Right ventricle myocardium superior (tissue), 1 donor: ENCODE results near the gene SCARB1. TPM values are rescaled to one million over a fixed set of nuclear protein-coding genes. Genes with fewer than 3 reads are reported as not detected.

Experiments
- ATAC-seq: fragments of 200-7000 bp; cut with Tn5 transposase; one replicate; pipeline ENCODE4 v1.9.1; 2020; ENCODE audit warnings: mild to moderate bottlenecking; ENCODE audit not compliant: poor library complexity
- DNase-seq: peaks from one replicate; pipeline ENCODE4 v3.0.0-alpha.2; 2020
- intact Hi-C: fragments of 100-400 bp; cut with DNase I; formaldehyde crosslinking; loops from one replicate; pipeline ENCODE4 v1.11.2; 2022
- total RNA-seq: library from RNA; stranded (reverse); fragmentation: NEBNext Ultra II Directional; extraction: Animal tissue kit (Norgen Biotek cat#: 25700); gene quantifications from one replicate; pipeline ENCODE4 v1.2.1, GENCODE V29; 2021
- donor health status: DM: no; HTN: yes; CAD: no; lungs with severe emphysema.

Gene SCARB1
- total RNA-seq, 1 donor from 2014 or later, result 12.7 TPM

DNA sequence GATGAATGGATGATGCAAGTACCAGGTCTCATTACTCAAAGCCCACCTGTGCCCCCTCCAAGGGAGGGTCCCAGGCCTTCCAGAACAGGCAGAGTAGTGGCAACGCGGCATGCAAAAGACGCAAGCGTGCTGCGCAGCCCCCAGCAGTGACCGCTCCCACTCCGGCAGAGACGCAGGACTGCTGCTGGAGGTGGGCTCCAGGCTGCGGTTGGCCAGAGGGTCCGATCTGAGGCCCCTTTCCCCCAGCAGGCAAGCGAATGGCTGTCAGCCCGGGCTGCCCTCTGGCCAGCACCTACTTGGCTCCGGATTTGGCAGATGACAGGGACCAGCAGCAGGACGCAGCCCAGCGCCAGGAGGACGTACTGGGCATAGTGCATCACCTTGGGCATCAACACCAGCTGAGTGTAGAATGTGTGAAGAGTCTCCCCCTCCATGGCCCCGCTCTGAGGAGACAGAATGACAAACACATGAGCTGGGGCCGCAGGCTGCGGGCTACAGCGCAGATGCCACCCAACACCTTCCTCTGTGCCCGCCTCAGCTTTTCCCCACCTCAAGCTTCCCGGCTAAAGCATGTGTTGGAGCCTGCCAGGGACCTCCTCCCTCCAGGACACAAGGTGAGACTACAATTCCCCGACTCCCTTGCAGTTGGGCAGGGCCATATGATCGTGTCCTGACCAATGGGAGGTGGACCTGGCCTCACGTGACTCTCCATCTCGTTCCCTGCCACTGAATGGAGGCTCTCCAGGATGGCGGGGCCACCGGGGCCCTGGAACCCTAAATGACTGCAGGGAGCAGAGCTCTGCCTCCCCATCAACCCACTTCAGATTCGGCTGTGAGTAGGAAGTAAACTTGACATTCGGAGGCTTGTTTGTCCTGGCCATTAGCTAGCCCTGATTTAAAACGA, 77.4 kb downstream of the SCARB1 start:
- ATAC-seq (peak; percentile 97), DNase-seq (peak; percentile 91)
- intact Hi-C loops, result no loop called here

DNA sequence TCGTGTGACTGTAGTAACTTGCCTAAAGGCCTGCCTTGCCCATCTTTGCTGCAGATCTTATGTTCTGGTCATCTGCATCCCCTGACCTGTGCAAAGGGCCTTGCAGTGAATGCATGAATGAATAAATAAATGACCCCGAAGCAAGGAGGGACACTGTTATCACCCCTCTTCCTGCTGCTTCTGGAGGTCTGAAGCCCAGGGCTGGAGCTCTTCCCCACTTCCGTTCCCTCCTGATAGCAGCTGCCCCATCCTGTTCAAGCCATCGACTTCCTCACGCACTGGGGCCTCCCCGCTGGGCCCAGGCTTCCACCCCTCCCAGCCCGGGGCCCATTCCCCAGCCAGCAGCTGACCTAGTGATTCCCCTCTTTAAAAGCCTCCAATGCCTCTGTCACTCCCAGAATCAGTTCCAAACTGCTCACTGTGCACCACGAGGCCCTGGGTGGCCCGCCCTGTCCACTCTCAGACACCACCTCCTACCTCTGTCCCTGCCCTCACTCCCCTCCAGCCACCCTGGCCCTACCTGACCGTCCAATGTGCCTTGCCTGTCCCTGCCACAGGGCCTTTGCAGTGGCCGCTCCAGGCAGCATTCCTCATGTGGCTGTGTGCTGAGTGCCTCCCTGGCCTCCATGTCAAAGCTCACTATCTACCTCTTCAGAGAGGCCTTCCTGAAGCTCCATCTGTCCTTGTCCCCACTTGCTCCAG, 78.6 kb downstream of the SCARB1 start:
- DNase-seq, result no peak
- no peak for ATAC-seq
- intact Hi-C loops, result no loop called here

DNA sequence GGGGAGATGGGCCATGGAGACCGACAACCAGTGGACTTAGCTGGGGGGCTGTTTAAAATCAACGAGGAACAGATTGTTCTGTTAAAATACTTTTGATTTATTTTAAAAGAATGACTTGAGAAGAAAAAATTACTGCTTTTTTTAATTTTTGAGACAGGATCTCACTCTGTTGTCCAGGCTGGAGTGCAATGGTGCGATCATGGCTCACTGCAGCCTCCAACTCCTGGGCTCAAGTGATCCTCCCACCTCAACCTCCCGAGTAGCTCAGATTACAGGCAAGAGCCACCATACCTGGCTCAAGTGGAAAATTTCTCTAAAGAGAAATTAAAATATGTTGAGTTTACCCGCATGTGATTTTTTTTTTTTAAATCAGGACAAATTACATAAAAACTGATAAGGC, 80.6 kb downstream of the SCARB1 start:
- intact Hi-C loops, result no loop called here
- DNase-seq (no peak), ATAC-seq (no peak)

DNA sequence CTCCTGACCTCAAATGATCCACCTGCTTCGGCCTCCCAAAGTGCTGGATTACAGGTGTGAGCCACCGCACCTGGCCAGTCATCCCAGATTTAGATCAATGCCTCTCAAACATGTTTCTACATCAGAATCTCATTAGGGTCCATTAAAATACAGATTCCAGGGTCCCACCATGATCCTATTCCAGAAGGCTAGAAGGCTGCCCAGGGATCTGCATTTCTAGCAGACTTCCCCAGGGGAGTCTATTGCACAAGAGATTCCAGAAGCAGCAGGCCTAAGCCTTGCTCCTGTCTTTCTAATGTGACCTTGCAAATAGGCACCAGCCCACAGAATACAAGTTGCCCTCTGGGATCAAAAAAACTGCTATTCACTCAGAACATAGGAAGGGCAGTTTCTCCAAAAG, 81.5 kb downstream of the SCARB1 start:
- no peak for ATAC-seq
- intact Hi-C loops, result no loop called here
- DNase-seq, result no peak

DNA sequence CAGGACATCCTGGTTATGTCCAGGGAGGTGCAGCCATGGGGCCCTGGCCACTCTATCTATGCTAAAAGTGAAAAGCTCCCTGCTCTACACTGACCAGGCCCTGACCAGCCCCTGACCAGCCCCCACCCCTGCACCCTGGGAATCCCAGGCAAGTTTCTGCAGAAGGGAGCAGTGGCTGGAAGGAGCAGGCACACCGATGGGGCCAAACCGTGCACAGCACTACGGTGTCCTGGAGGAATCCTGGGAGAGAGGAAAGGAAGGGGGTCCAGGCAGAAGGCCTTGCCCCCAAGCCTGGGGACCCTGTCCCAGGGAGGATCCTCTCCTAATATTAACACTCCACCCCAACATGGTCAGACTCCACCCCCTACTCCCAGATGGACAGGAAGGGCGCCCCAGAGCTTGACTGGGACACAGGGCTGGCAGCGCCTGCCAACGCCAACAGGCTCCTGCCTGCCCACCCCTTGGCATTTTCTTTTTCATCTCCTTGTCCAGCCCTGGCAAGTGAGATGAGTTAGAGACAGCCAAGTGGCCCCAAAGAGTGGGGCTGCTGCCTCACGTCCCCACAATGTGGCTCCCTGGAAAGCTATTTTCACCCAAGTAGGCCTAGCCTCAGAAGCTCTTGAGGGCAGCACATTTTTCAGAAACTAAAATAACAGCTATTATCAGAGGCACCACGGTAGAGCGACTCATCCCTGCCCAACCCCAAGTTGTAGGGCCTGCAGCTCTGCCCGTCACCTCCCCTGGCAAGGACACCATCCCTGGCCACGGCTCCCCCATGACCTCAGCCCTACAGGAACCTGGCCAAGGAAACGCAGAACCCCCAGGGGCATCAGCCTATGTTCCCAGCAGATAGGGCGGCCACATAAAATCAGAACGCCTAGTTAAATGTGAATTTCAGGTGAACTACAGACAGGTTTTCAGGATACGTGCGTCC, 82.6 kb downstream of the SCARB1 start:
- intact Hi-C loops, result no loop called here
- DNase-seq (no peak), ATAC-seq (peak; percentile 35)

DNA sequence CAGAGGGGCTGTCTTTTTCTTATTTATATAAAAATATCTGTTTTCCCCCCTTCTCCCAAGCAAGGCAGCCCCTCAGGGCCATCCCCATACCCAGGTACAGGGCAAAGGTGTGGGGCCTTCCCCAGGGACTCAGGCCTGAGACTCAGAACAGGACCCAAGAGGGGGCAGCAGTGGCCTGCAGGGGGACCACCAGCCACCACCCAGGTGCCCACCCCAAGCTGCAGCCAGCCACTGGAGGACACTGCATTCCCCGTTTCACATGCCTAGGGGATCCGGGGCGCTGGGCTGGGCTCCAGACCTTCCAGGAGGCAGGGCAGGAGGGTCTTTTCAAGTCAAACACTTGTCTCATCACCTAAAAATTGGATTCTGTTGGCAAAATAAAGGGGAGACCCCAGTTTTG, 83.3 kb downstream of the SCARB1 start:
- DNase-seq (no peak), ATAC-seq (no peak)
- intact Hi-C loops, result no loop called here

DNA sequence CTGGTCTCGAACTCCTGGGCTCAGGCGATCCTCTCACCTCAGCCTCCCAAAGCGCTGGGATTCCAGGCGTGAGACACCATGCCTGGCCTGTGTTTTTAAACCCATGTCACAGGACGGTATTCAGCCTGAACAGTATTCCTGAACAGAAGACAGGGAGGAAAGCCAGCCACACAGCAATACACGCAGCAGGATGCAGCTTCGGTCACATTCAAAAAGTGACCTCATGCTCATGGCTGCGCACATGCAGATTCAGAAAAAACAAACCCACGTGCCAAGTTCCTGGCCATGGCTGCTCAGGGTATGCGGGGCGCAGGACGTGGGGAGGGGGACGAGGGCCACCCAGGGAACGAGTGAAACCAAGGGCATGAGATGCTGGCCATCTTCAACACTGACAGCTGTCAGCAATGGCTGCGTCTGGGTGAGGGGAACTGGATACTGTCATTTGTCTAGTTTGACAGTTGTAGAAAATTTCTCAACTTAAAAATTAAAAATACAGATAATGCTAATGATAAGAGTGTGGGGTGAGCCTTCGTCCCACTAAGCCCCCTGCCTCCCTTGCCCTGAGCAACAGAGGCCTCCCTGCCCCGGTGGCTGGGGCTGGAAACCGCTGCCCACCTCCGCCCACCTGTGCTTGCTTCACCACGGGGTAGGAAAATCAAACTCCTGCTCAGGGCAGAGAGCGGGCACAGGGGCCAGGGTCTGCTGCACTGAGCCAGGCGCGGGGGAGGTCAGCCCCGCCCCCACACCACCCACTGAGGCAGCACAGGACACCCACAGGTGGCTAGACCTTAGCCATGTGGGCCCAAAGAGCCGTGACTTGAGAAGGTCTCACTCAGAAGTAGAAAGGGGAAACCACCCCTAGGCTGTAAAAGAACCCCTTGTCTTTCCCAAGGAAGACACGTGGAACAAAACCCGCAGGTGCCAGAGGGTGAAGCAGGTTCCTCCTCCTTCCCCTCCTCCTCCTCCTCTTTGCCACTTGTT, 84.2 kb downstream of the SCARB1 start:
- DNase-seq, result no peak

DNA sequence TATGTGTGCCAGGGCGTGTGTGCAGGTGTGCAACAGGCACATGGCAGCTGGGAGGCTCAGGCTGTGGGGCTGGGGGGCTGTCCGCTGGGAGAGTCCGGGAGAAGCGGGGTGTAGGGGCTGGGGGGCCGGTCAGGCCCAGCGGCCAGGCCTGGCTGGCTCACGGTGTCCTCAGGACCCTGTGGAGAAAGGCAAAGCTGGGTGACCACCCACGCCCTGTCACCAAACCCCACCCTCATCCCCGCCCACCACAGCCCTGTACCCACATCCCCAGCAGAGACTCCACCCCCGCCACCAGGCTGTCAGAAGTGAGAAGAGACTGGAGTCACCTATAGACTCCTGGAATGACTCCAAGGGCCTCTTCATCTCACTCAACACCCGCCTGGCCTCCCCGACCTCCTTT, 85.3 kb downstream of the SCARB1 start:
- no peak for ATAC-seq
- intact Hi-C loops, result no loop called here

More for the DNA sequence above, 84.2 kb downstream of the SCARB1 start:
- peak; percentile 15 for ATAC-seq
- intact Hi-C loops, result no loop called here

DNA sequence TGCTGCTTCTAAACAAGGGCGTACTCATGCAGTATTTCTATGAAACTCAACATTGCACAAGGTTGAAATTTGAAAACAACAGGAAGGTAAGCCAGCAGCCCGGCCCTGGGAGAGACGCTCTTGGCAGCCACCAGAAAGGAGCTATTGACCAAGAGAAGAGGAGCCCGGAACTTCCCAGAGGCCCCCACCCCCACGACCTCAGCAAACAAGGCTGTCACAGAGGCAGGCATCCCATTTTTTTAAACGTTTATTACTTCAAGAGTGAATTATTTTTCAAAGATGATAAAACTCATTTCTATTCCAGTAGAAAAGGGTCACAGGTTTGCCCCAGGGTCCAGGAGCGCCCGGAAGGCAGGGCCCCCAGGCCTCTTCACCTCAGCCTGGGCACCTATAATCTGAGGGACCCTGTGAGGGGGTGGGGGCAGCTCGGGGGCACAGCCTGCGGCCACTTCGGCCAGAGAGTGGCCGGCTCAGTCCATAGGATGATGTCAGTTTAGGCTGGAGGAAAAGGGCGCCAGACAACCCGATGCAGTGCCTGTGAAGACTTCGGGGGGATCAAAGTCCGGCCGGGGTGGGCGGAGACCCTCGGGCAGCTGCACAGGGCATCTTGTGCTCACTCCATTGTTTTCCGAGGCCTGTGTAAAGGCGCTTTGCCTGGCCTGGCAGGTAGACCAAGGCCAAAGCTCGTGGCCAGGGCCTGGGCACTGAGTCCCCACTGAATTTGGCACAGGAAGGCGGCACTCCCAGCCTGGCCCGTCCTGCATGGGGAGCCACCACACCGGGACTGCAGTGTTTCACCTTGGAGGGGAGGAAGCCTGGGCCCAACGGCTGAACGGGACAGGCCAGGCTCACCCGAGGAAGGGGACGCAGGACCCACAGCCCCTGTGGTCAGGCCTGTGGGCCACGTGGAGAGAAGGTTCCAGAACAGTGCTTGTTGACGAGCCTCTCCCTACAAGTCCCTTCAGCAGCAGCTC, 86.0 kb downstream of the SCARB1 start:
- no peak for DNase-seq
- intact Hi-C loops, result no loop called here
- ATAC-seq, result no peak

More for the DNA sequence above, 85.3 kb downstream of the SCARB1 start:
- DNase-seq, result no peak

DNA sequence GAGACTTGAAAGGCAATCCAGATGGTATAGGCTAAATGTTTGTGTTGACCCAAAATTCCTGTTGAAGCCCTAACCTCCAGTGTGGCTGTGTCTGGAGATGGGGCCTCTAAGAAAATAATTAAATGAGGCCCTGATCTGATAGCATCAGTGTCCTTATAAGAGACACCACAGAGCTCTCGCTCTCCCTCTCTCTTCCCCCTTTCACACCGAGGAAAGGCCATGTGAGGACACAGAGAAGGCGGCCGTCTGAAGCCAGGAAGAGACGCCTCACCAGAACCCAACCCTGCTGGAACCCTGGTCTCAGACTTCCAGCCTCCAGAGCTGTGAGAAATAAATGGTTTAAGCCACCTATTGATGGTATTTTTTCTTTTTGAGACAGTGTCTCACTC, 87.5 kb downstream of the SCARB1 start:
- intact Hi-C loops, result no loop called here
- ATAC-seq (no peak), DNase-seq (no peak)

DNA sequence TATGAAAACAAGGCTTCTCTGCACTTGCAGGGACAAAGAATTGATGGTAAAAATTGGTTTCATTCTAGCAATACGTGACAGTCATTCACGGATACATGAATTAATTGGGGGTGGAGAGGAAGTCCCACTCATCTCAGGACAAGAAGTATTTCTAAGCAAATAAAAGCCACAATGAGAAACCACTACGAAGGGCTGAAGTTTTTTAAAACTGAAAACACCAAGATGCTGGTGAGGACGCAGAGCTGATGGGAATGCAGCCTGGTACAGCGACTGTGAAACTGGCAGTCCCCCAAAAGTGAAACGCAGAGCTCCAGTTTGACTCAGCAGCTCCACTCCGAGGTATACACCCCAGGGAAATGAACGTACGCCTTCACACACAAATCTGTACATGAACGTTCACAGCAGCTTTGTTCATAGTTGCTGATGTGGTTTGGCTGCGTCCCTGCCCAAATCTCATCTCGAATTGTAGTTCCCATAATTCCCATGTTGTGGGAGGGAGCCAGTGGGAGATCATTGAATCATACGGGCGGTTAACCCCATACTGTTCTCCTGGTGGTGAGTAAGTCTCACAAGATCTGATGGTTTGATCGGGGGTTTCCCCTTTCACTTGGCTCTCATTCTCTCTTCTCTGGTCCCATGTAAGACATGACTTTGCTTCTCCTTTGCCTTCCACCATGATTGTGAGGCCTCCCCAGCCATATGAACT, 89.0 kb downstream of the SCARB1 start:
- DNase-seq (no peak), ATAC-seq (peak; percentile 19)
- intact Hi-C loops, result loop anchor here (5.0 kb wide), 1 partner anchor 722 kb away; no protein-coding TSS in a partner anchor

DNA sequence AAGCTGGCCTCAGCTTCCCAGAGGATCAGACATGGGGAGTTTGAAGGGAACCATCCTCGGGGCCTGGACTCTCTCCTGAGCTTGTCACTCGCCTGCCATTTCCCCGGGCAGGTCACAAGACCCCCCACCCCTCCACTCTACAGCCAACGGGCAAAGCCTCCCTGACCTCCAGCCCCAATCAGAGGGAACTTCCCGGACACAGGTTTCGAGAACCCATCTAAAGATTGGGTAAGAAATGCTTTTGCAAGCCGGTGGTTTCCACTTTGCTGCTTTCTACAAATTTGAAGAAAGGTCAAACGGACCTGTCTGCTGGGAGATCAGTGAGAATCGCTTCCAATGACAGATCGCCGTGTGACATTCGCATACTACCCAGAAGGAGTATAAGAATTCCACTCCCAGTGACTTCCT, 89.6 kb downstream of the SCARB1 start:
- intact Hi-C loops, result loop anchor here (5.0 kb wide), 1 partner anchor 722 kb away; no protein-coding TSS in a partner anchor
- DNase-seq, result no peak
- no peak for ATAC-seq

DNA sequence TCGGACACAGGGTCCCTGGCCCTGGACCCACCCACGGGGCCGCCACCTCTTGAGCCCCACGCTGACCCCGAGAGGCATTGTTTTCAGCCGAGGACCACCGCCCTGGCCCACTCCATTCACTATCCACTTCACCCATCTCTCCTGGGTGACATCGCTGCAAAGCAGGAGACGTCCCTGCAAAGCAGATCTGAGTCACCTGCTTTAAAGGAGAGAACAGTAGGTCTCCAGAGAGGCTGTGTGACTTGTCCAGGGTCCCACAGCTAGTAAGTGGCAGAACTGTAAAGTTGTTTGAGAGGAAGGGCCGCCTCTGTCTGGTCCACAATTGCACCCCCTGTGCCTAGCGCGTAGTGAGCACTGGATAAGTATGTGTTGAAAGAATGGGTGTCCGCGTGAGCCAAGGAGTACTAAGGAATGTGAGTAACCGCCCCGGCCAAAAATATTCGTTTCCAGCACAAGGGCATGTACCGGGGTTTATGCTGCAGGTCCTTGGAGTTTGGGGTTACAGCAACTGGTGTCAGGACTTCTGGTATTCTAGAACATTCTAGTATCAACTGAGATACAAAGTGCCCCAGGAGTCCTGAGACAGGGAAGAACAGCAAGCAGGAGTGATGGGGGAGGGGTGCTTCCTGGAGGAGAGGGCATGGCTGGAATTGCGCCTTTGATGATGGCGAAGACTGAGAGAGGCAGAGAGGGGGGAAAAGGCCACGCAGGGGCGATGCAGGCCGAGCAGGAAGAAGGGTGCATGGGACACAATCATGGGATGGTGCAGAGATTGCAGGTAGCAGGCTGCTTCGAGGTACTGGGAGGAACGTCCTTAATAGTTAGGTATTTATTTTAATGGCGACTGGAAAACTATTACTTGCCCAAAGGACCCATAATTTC, 91.1 kb downstream of the SCARB1 start:
- ATAC-seq (no peak), DNase-seq (no peak)
- intact Hi-C loops, result loop anchor here (5.0 kb wide), 1 partner anchor 720 kb away; no protein-coding TSS in a partner anchor

DNA sequence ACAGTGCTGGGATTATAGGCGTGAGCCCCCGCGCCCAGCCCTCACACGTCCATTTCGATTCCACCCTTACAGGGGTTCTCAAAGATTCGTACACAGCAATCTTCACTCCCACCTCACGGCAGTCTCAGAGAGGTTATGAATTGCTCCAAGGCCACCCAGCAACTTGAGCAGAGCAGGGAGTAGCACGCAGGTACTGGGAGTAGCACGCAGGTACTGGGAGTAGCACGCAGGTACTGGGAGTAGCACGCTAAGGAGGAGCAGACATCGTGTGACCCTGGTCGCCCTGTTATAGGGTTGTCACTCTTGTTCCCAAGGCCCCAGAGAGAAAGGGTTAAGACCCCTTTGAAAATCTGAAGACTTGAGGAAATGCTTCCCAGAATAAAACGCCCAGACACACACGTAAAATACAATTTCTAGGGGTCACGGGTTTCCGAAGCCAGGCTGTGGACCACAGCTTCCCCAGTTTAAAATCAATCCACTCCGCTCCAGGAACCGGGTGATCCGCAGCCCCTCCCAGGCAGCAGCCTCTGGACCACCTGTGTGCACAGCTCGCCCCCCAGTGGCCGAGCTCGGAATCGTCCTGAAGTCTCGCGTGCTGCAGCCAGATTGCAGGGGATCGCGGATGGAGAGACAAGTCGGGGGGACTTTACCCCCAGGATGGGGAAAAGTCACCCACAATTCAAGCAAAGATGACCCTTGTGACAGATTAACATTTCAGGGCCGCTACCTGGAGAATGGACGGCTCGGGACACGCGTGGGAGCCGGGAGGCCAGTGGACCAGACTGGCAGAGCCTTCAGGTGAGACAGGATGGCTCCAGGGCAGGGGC, 92.0 kb downstream of the SCARB1 start:
- intact Hi-C loops, result loop anchor here (5.0 kb wide), 1 partner anchor 719 kb away; no protein-coding TSS in a partner anchor
- DNase-seq (peak; percentile 92), ATAC-seq (peak; percentile 71)
